Fibroblast of lung (primary cell): Measurements from ENCODE around the gene MUC4. TPM values are rescaled to one million over a fixed set of nuclear protein-coding genes. Genes with fewer than 3 reads are reported as not detected.
"Not testable (repeated sequence)": the region's sequence is repeated elsewhere in the genome, so short reads cannot be mapped to it uniquely, and the experiment has no call there.

ENCODE experiments used
- DNase-seq, 2 donors: peaks; one replicate each; pipeline versions ENCODE4 v3.0.0 to v3.0.0-alpha.2; 2010; ENCODE audit warnings: low read depth in 2 of 2
- H2AFZ ChIP-seq: 2 replicates; pipeline ENCODE4 v1.5.1; 2012; ENCODE audit warnings: low read length, control low read depth, inconsistent platforms
- H3K27ac ChIP-seq: 2 replicates; pipeline ENCODE4 v1.5.1; 2011; ENCODE audit warnings: low read length, control low read depth; ENCODE audit not compliant: insufficient read depth
- H3K27me3 ChIP-seq: 2 replicates; pipeline ENCODE4 v1.5.1; 2011; ENCODE audit warnings: mild to moderate bottlenecking, low read length; ENCODE audit not compliant: control insufficient read depth, insufficient read depth
- H3K36me3 ChIP-seq: 2 replicates; pipeline ENCODE4 v1.5.1; 2011; ENCODE audit warnings: low read length; ENCODE audit not compliant: control insufficient read depth, insufficient read depth
- H3K4me1 ChIP-seq: 2 replicates; pipeline ENCODE4 v1.5.1; 2011; ENCODE audit warnings: low read length; ENCODE audit not compliant: control insufficient read depth, insufficient read depth; ENCODE audit errors: extremely low read depth
- H3K4me2 ChIP-seq: 2 replicates; pipeline ENCODE4 v1.5.1; 2011; ENCODE audit warnings: low read length, control low read depth; ENCODE audit not compliant: insufficient read depth; ENCODE audit errors: extremely low read depth
- H3K4me3 ChIP-seq, 4 experiments: fragments of 200-600 bp in 1 of 4; sonication (generic) in 1 of 4; replicated peaks in 1 of 4; 2 replicates each; pipeline ENCODE4 v1.5.1; 2011 to 2016; ENCODE audit warnings: low read length in 4 of 4, low read depth in 3 of 4, mild to moderate bottlenecking in 3 of 4, control low read depth in 2 of 4, inconsistent platforms in 1 of 4, mixed read lengths in 1 of 4; ENCODE audit not compliant: insufficient read depth in 1 of 4; ENCODE audit errors: control extremely low read depth in 1 of 4
- H3K79me2 ChIP-seq: 2 replicates; pipeline ENCODE4 v1.5.1; 2012; ENCODE audit warnings: mild to moderate bottlenecking, low read length, inconsistent platforms; ENCODE audit not compliant: control insufficient read depth, insufficient read depth
- H3K9ac ChIP-seq: 2 replicates; pipeline ENCODE4 v1.5.1; 2011; ENCODE audit warnings: mild to moderate bottlenecking, low read length, control low read depth; ENCODE audit not compliant: insufficient read depth
- H3K9me3 ChIP-seq: 2 replicates; pipeline ENCODE4 v1.5.1; 2012; ENCODE audit warnings: low read depth, low read length; ENCODE audit not compliant: control insufficient read depth, insufficient read depth
- H4K20me1 ChIP-seq: 2 replicates; pipeline ENCODE4 v1.5.1; 2011; ENCODE audit warnings: low read length; ENCODE audit not compliant: control insufficient read depth, insufficient read depth; ENCODE audit errors: extremely low read depth
- CTCF ChIP-seq, 2 donors: IDR thresholded peaks in 1 of 2; conservative IDR thresholded peaks in 1 of 2; 1 replicate in 1 of 2; 2 replicates in 1 of 2; pipeline ENCODE4 v1.5.1; 2011 to 2012; ENCODE audit warnings: low read length in 2 of 2, control low read depth in 1 of 2, inconsistent platforms in 1 of 2, low read depth in 1 of 2, mild to moderate bottlenecking in 1 of 2
- EZH2 ChIP-seq: IDR thresholded peaks from 2 replicates; pipeline ENCODE4 v1.5.1; 2012; ENCODE audit warnings: low read length, control low read depth, mild to moderate bottlenecking; ENCODE audit errors: missing control alignments
- polyA plus RNA-seq, 2 donors: library from polyadenylated mRNA; depleted of rRNA in 1 of 2; stranded (reverse) in 1 of 2; unstranded in 1 of 2; fragments of >200 nt; gene quantifications; 2 replicates each; pipeline ENCODE4 v1.2.1, GENCODE V29; 2011 to 2012; ENCODE audit warnings: missing spikeins in 1 of 2
- total RNA-seq: library from RNA; depleted of rRNA; stranded (reverse); fragments of >200 nt; gene quantifications from 2 replicates; pipeline ENCODE4 v1.2.1, GENCODE V29; 2014

Gene MUC4
- total and polyA plus RNA-seq, 2 donors (not counting 1 experiment from before 2014, with no cell fraction given): not detected

GRCh38 chr3:195739561-195740111 is 72.1 kb downstream of the MUC4 start:
- no peak overlapping the region for H2AFZ ChIP-seq
- no peaks in the 10 kb centered on the region for H3K36me3 ChIP-seq
- TF ChIP-seq EZH2 (no peak), CTCF (conservative IDR thresholded peaks at IDR 0.05 in 1 of 2, IDR thresholded peaks at IDR 0.05 in 1 of 2; ENCODE audit: low read depth in 1 of 2, low read length in 2 of 2) (no peak)
- no peaks in the 10 kb centered on the region for H3K4me1 ChIP-seq
- no peak overlapping the region for H3K9ac ChIP-seq
- no peaks in the 10 kb centered on the region for H3K27me3 ChIP-seq
- no peak overlapping the region for H3K4me3 ChIP-seq
- H3K4me2 ChIP-seq: no peak overlapping the region
- DNase-seq: no peak
- no peaks in the 10 kb centered on the region for H4K20me1 ChIP-seq
- H3K9me3 ChIP-seq: no peaks in the 10 kb centered on the region
- H3K79me2 ChIP-seq: no peaks in the 10 kb centered on the region
- no peak overlapping the region for H3K27ac ChIP-seq

- H4K20me1 ChIP-seq: no peaks in the 10 kb centered on the region
- H3K27ac ChIP-seq: no peak overlapping the region
- H3K4me2 ChIP-seq: no peak overlapping the region
- TF ChIP-seq EZH2: no peak
- no peak for TF ChIP-seq CTCF (conservative IDR thresholded peaks at IDR 0.05 in 1 of 2, IDR thresholded peaks at IDR 0.05 in 1 of 2; ENCODE audit: low read depth in 1 of 2, low read length in 2 of 2)
- no peak overlapping the region for H2AFZ ChIP-seq
- no peaks in the 10 kb centered on the region for H3K4me1 ChIP-seq
- no peaks in the 10 kb centered on the region for H3K27me3 ChIP-seq
- no peak overlapping the region for H3K4me3 ChIP-seq
- no peaks in the 10 kb centered on the region for H3K79me2 ChIP-seq
- no peaks in the 10 kb centered on the region for H3K36me3 ChIP-seq
- H3K9ac ChIP-seq: no peak overlapping the region
- no peak for DNase-seq
- H3K9me3 ChIP-seq: no peaks in the 10 kb centered on the region
These were observed 73.3 kb downstream of the MUC4 start for GRCh38 chr3:195738274-195739044.

DNA sequence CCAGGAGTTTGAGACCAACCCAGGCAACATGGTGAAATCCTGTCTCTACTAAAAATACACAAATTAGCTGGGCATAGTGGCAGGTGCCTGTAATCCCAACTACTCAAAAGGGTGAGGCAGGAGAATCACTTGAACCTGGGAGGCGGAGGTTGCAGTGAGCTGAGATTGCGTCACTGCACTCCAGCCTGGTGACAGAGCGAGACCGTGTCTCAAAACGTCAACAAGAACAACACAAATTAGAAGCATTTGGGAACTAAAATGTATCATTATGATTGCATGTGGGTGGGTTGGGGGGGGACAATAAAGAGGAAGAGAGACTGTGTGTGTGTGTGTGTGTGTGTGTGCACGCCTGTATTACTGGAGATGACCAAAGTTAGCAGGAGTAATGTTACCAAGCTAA is 73.9 kb downstream of the MUC4 start:
- not testable (repeated sequence) for H3K4me1 ChIP-seq, H3K27me3 ChIP-seq, H3K9ac ChIP-seq

More for the DNA sequence above, 73.9 kb downstream of the MUC4 start:
- H3K27ac ChIP-seq, H3K79me2 ChIP-seq, H3K9me3 ChIP-seq, DNase-seq, H3K4me2 ChIP-seq, H4K20me1 ChIP-seq, H3K4me3 ChIP-seq, H3K36me3 ChIP-seq, H2AFZ ChIP-seq: not testable (repeated sequence)
